ENCODE data around the gene SNX9.
"Not testable (repeated sequence)": the region's sequence is repeated elsewhere in the genome, so short reads cannot be mapped to it uniquely, and the experiment has no call there.

The SNX9 gene

DNA sequence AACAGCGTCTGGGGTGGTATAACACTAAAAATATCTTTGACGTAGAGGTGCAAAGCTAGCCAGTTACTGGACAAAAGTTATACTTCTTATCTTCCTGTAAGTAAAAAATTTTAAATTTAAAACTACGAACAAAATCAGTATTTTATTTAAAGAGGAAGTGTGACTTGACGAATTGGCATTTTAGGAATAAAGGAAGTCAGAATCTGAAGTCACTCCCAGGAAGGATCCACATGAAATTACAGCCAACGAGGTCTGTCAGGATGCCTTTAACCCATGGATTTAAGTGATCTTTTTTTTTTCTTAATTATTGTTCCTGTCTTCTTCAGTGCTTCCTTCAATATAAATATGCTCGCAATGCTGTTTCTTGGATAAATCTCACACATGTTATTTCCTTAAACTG, 27.2 kb upstream of the SNX9 start (continued):
- TF ChIP-seq ZNF37A (tag by site-specific recombination; IDR thresholded peaks at IDR 0.05) (no peak), YY2 (tag by site-specific recombination; IDR thresholded peaks at IDR 0.05) (no peak), ZNF747 (tag by site-specific recombination; IDR thresholded peaks at IDR 0.05) (no peak)

DNA sequence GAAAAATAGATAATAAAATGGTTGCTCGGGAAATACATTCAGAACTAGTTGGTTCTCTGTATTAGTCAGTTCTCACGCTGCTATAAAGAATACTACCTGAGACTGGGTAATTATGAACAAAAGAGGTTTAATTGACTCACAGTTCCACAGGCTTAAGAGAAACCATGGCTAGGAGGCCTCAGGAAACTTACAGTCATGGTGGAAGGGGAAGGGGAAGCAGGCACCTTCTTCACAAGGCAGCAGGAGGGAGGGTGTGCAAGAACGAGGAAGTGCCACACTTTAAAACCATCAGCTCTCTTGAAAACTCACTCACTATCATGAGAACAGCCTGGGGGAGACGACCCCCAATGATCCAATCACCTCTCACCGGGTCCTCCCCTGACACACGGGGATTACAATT, 24.2 kb upstream of the SNX9 start:
- Histone ChIP-seq H3K36me3 (ENCODE audit: control insufficient read depth in 2 of 2, insufficient read depth in 1 of 2, low read length in 2 of 2) (no peaks in the 10 kb centered on the region), H3K4me3 (ENCODE audit: low read depth, low read length) (no peak overlapping the region), H3K4me1 (ENCODE audit: control insufficient read depth, insufficient read depth, low read length) (no peaks in the 10 kb centered on the region), H3K27ac (ENCODE audit: extremely low read depth, low read depth, low read length) (no peak overlapping the region), H3K9me3 (ENCODE audit: control insufficient read depth, insufficient read depth, low read depth, low read length) (no peaks in the 10 kb centered on the region)
- CTCF ChIA-PET = interaction anchor here (0.8 to 1.9 kb wide), 2 partner anchors 41 to 74 kb away, joined by 3 to 8 read pairs; no protein-coding TSS in a partner anchor
- POLR2A ChIA-PET = no interaction called here
- TF ChIP-seq, protein P1, sequence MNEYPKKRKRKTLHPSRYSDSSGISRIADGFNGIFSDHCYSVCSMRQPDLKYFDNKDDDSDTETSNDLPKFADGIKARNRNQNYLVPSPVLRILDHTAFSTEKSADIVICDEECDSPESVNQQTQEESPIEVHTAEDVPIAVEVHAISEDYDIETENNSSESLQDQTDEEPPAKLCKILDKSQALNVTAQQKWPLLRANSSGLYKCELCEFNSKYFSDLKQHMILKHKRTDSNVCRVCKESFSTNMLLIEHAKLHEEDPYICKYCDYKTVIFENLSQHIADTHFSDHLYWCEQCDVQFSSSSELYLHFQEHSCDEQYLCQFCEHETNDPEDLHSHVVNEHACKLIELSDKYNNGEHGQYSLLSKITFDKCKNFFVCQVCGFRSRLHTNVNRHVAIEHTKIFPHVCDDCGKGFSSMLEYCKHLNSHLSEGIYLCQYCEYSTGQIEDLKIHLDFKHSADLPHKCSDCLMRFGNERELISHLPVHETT (tag by site-specific recombination; IDR thresholded peaks at IDR 0.05) = no peak
- TF ChIP-seq ZNF600 (tag by site-specific recombination; IDR thresholded peaks at IDR 0.05) = no peak
- TF ChIP-seq ZNF214 (tag by site-specific recombination; IDR thresholded peaks at IDR 0.05; ENCODE audit: borderline replicate concordance) = no peak
- TF ChIP-seq, protein P2, sequence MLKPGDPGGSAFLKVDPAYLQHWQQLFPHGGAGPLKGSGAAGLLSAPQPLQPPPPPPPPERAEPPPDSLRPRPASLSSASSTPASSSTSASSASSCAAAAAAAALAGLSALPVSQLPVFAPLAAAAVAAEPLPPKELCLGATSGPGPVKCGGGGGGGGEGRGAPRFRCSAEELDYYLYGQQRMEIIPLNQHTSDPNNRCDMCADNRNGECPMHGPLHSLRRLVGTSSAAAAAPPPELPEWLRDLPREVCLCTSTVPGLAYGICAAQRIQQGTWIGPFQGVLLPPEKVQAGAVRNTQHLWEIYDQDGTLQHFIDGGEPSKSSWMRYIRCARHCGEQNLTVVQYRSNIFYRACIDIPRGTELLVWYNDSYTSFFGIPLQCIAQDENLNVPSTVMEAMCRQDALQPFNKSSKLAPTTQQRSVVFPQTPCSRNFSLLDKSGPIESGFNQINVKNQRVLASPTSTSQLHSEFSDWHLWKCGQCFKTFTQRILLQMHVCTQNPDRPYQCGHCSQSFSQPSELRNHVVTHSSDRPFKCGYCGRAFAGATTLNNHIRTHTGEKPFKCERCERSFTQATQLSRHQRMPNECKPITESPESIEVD (tag by site-specific recombination; IDR thresholded peaks at IDR 0.05) = no peak
- TF ChIP-seq, protein P3, sequence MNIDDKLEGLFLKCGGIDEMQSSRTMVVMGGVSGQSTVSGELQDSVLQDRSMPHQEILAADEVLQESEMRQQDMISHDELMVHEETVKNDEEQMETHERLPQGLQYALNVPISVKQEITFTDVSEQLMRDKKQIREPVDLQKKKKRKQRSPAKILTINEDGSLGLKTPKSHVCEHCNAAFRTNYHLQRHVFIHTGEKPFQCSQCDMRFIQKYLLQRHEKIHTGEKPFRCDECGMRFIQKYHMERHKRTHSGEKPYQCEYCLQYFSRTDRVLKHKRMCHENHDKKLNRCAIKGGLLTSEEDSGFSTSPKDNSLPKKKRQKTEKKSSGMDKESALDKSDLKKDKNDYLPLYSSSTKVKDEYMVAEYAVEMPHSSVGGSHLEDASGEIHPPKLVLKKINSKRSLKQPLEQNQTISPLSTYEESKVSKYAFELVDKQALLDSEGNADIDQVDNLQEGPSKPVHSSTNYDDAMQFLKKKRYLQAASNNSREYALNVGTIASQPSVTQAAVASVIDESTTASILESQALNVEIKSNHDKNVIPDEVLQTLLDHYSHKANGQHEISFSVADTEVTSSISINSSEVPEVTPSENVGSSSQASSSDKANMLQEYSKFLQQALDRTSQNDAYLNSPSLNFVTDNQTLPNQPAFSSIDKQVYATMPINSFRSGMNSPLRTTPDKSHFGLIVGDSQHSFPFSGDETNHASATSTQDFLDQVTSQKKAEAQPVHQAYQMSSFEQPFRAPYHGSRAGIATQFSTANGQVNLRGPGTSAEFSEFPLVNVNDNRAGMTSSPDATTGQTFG (tag by site-specific recombination; IDR thresholded peaks at IDR 0.05; ENCODE audit: borderline replicate concordance) = no peak
- TF ChIP-seq ZNF701 (tag by site-specific recombination; IDR thresholded peaks at IDR 0.05) = no peak
- no peak for TF ChIP-seq ZBTB21 (tag by site-specific recombination; IDR thresholded peaks at IDR 0.05)
- TF ChIP-seq ZNF521 (tag by site-specific recombination; IDR thresholded peaks at IDR 0.05) = no peak
- TF ChIP-seq ZNF416 (tag by site-specific recombination; IDR thresholded peaks at IDR 0.05) = no peak
- TF ChIP-seq ZNF266 (tag by site-specific recombination; IDR thresholded peaks at IDR 0.05; ENCODE audit: low read depth) = no peak
- no peak for TF ChIP-seq ZNF132 (tag by site-specific recombination; IDR thresholded peaks at IDR 0.05; ENCODE audit: borderline replicate concordance)
- TF ChIP-seq ZNF544 (tag by site-specific recombination; IDR thresholded peaks at IDR 0.05) = no peak
- TF ChIP-seq FEZF1 (tag by site-specific recombination; IDR thresholded peaks at IDR 0.05) = no peak
- TF ChIP-seq ZNF335 (tag by site-specific recombination; conservative IDR thresholded peaks at IDR 0.05) = no peak
- no peak for TF ChIP-seq ZBTB8A (tag by site-specific recombination; IDR thresholded peaks at IDR 0.05)
- TF ChIP-seq ZNF843 (tag by site-specific recombination; IDR thresholded peaks at IDR 0.05) = no peak
- TF ChIP-seq ZNF404 (tag by site-specific recombination; IDR thresholded peaks at IDR 0.05) = no peak
- no peak for TF ChIP-seq ZNF19 (tag by site-specific recombination; IDR thresholded peaks at IDR 0.05; ENCODE audit: low read depth)

DNA sequence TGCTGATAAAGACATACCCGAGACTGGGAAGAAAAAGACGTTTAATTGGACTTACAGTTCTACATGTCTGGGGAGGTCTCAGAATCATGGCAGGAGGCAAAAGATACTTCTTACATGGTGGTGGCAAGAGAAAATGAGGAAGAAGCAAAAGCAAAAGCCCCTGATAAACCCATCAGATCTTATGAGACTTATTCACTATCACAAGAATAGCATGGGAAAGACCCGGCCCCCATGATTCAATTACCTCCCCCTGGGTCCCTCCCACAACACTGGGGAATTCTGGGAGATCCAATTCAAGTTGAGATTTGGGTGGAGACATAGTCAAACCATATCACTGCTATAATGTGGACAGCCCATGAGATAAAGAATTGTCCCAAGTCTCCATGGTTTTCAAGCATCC, 23.5 kb upstream of the SNX9 start:
- H3K4me3 ChIP-seq (ENCODE audit: low read depth, low read length); H3K4me1 ChIP-seq (ENCODE audit: control insufficient read depth, insufficient read depth, low read length); CTCF ChIA-PET; H3K9me3 ChIP-seq (ENCODE audit: control insufficient read depth, insufficient read depth, low read depth, low read length); POLR2A ChIA-PET; H3K27ac ChIP-seq (ENCODE audit: extremely low read depth, low read depth, low read length); H3K36me3 ChIP-seq (ENCODE audit: control insufficient read depth in 2 of 2, insufficient read depth in 1 of 2, low read length in 2 of 2): not testable (repeated sequence)

All from HEK293 (cell line).